Measurements from ENCODE around the gene LEMD2. TPM values are rescaled to one million over a fixed set of nuclear protein-coding genes. Genes with fewer than 3 reads are reported as not detected.

The LEMD2 gene
- total RNA-seq, 1 experiment from 2014 or later: 62.9 TPM

DNA sequence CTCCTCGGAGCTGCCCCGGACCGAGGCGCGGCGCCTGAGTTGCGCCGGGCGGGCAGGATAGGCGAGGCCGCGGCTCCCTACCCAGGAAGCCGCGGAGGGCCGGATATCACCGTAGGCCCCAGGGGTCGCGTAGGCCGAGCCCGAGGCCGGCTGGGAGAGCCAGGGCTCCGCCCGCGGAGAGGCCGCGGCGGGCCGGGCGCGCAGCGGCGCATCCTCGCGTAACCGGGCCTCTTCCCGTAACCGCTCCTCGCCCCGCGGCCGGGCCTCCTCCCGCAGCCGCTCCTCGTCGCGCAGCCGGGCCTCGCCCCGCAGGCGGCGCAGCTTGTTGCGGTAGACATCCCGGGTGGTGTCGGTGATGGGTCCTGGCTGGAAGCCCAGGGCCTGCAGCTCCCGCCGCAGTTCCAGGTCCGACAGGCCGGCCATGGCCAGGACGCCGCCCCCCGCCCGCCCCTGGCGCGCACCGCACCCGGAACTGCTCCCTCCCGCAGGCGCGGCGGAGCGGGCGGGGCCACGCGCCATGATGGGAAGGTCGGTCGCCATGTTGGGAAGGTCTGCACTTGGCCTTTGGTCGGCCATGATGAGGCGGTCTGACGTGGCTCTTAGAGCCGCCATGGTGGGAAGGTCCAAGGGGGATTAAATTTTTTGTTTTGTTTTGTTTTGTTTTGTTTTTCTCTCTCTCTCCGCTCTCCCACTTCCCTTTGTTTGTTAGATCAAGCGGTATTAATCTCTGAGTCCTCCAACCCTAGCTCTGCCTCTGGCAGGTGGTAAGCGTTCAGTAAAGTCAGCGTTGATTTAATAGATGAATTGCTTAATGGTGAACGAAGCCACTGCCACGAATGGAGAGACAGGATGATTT lies at the start of gene LEMD2 (continued):
- TF ChIP-seq, protein P1, sequence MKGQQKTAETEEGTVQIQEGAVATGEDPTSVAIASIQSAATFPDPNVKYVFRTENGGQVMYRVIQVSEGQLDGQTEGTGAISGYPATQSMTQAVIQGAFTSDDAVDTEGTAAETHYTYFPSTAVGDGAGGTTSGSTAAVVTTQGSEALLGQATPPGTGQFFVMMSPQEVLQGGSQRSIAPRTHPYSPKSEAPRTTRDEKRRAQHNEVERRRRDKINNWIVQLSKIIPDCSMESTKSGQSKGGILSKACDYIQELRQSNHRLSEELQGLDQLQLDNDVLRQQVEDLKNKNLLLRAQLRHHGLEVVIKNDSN (CRISPR knock-in tag; IDR thresholded peaks at IDR 0.05): no peak
- TF ChIP-seq ELF4 (CRISPR knock-in tag; IDR thresholded peaks at IDR 0.05; ENCODE audit: low read depth) (0 out of 2 replicates have a peak, but pooled peaks have one; percentile 40), JAZF1 (CRISPR knock-in tag; IDR thresholded peaks at IDR 0.05) (no peak), EMX1 (CRISPR knock-in tag; IDR thresholded peaks at IDR 0.05) (peak; percentile 80; the same call in 1 of the 2 replicates), ZNF263 (CRISPR knock-in tag; IDR thresholded peaks at IDR 0.05; ENCODE audit: low read depth) (no peak), FOXK1 (CRISPR knock-in tag; IDR thresholded peaks at IDR 0.05) (peak; percentile 38; the same call in 1 of the 2 replicates), KAT7 (CRISPR knock-in tag; IDR thresholded peaks at IDR 0.05; ENCODE audit: borderline replicate concordance) (peak; percentile 39; the same call in 1 of the 2 replicates), ZNF232 (CRISPR knock-in tag; IDR thresholded peaks at IDR 0.05) (no peak; the same call in 1 of the 2 replicates), ZNF317 (CRISPR knock-in tag; IDR thresholded peaks at IDR 0.05; ENCODE audit: borderline replicate concordance, low read depth) (no peak), SP1 (CRISPR knock-in tag; conservative IDR thresholded peaks at IDR 0.05) (peak; percentile 97), ETV6 (CRISPR knock-in tag; IDR thresholded peaks at IDR 0.05) (peak; percentile 61; the same call in 1 of the 2 replicates), SMAD3 (CRISPR knock-in tag; IDR thresholded peaks at IDR 0.05; ENCODE audit: borderline replicate concordance) (no peak), SOX15 (CRISPR knock-in tag; IDR thresholded peaks at IDR 0.05) (no peak), OVOL2 (CRISPR knock-in tag; IDR thresholded peaks at IDR 0.05; ENCODE audit: borderline replicate concordance) (no peak)
- TF ChIP-seq, protein P2, sequence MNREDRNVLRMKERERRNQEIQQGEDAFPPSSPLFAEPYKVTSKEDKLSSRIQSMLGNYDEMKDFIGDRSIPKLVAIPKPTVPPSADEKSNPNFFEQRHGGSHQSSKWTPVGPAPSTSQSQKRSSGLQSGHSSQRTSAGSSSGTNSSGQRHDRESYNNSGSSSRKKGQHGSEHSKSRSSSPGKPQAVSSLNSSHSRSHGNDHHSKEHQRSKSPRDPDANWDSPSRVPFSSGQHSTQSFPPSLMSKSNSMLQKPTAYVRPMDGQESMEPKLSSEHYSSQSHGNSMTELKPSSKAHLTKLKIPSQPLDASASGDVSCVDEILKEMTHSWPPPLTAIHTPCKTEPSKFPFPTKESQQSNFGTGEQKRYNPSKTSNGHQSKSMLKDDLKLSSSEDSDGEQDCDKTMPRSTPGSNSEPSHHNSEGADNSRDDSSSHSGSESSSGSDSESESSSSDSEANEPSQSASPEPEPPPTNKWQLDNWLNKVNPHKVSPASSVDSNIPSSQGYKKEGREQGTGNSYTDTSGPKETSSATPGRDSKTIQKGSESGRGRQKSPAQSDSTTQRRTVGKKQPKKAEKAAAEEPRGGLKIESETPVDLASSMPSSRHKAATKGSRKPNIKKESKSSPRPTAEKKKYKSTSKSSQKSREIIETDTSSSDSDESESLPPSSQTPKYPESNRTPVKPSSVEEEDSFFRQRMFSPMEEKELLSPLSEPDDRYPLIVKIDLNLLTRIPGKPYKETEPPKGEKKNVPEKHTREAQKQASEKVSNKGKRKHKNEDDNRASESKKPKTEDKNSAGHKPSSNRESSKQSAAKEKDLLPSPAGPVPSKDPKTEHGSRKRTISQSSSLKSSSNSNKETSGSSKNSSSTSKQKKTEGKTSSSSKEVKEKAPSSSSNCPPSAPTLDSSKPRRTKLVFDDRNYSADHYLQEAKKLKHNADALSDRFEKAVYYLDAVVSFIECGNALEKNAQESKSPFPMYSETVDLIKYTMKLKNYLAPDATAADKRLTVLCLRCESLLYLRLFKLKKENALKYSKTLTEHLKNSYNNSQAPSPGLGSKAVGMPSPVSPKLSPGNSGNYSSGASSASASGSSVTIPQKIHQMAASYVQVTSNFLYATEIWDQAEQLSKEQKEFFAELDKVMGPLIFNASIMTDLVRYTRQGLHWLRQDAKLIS (CRISPR knock-in tag; IDR thresholded peaks at IDR 0.05; ENCODE audit: borderline replicate concordance): no peak
- TF ChIP-seq, protein P3, sequence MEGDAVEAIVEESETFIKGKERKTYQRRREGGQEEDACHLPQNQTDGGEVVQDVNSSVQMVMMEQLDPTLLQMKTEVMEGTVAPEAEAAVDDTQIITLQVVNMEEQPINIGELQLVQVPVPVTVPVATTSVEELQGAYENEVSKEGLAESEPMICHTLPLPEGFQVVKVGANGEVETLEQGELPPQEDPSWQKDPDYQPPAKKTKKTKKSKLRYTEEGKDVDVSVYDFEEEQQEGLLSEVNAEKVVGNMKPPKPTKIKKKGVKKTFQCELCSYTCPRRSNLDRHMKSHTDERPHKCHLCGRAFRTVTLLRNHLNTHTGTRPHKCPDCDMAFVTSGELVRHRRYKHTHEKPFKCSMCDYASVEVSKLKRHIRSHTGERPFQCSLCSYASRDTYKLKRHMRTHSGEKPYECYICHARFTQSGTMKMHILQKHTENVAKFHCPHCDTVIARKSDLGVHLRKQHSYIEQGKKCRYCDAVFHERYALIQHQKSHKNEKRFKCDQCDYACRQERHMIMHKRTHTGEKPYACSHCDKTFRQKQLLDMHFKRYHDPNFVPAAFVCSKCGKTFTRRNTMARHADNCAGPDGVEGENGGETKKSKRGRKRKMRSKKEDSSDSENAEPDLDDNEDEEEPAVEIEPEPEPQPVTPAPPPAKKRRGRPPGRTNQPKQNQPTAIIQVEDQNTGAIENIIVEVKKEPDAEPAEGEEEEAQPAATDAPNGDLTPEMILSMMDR (IDR thresholded peaks at IDR 0.05): no peak
- TF ChIP-seq, protein P4, sequence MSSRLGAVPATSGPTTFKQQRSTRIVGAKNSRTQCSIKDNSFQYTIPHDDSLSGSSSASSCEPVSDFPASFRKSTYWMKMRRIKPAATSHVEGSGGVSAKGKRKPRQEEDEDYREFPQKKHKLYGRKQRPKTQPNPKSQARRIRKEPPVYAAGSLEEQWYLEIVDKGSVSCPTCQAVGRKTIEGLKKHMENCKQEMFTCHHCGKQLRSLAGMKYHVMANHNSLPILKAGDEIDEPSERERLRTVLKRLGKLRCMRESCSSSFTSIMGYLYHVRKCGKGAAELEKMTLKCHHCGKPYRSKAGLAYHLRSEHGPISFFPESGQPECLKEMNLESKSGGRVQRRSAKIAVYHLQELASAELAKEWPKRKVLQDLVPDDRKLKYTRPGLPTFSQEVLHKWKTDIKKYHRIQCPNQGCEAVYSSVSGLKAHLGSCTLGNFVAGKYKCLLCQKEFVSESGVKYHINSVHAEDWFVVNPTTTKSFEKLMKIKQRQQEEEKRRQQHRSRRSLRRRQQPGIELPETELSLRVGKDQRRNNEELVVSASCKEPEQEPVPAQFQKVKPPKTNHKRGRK (CRISPR knock-in tag; IDR thresholded peaks at IDR 0.05; ENCODE audit: borderline replicate concordance): no peak
- TF ChIP-seq, protein P5, sequence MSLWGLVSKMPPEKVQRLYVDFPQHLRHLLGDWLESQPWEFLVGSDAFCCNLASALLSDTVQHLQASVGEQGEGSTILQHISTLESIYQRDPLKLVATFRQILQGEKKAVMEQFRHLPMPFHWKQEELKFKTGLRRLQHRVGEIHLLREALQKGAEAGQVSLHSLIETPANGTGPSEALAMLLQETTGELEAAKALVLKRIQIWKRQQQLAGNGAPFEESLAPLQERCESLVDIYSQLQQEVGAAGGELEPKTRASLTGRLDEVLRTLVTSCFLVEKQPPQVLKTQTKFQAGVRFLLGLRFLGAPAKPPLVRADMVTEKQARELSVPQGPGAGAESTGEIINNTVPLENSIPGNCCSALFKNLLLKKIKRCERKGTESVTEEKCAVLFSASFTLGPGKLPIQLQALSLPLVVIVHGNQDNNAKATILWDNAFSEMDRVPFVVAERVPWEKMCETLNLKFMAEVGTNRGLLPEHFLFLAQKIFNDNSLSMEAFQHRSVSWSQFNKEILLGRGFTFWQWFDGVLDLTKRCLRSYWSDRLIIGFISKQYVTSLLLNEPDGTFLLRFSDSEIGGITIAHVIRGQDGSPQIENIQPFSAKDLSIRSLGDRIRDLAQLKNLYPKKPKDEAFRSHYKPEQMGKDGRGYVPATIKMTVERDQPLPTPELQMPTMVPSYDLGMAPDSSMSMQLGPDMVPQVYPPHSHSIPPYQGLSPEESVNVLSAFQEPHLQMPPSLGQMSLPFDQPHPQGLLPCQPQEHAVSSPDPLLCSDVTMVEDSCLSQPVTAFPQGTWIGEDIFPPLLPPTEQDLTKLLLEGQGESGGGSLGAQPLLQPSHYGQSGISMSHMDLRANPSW (CRISPR knock-in tag; conservative IDR thresholded peaks at IDR 0.05; ENCODE audit: low read depth): no peak
- TF ChIP-seq, protein P6, sequence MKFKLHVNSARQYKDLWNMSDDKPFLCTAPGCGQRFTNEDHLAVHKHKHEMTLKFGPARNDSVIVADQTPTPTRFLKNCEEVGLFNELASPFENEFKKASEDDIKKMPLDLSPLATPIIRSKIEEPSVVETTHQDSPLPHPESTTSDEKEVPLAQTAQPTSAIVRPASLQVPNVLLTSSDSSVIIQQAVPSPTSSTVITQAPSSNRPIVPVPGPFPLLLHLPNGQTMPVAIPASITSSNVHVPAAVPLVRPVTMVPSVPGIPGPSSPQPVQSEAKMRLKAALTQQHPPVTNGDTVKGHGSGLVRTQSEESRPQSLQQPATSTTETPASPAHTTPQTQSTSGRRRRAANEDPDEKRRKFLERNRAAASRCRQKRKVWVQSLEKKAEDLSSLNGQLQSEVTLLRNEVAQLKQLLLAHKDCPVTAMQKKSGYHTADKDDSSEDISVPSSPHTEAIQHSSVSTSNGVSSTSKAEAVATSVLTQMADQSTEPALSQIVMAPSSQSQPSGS (CRISPR knock-in tag; IDR thresholded peaks at IDR 0.05; ENCODE audit: borderline replicate concordance, low read depth): no peak
- TF ChIP-seq, protein P7, sequence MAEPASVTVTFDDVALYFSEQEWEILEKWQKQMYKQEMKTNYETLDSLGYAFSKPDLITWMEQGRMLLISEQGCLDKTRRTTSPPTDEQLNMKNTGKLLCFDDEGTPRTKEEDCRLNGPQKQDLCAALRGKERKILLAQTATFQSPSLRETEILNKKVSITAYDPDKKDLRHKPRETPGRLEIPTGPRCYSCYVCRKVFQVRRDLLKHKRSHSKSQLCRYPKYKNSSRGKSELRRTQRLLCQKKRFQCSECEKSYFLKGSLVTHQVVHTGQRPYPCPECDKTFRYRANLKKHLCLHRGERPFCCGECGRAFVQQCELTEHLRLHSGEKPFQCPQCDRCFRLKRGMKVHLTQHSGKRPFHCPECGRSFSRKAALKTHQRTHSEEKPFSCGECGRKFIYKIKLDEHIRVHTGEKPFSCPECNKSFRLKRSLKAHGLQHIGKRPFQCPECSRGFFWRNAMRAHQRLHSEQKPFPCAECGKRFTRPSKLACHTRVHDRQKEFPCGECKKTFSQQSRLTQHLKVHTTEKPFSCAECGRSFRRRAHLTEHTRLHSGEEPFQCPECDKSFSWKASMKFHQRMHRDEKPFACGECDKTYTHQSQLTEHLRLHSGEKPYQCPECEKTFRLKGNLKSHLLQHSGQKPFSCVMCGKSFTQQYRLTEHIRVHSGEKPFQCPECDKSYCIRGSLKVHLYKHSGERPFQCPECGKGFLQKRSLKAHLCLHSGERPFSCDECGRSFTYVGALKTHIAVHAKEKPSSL (CRISPR knock-in tag; conservative IDR thresholded peaks at IDR 0.05): no peak
- TF ChIP-seq, protein P8, sequence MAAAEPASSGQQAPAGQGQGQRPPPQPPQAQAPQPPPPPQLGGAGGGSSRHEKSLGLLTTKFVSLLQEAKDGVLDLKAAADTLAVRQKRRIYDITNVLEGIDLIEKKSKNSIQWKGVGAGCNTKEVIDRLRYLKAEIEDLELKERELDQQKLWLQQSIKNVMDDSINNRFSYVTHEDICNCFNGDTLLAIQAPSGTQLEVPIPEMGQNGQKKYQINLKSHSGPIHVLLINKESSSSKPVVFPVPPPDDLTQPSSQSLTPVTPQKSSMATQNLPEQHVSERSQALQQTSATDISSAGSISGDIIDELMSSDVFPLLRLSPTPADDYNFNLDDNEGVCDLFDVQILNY (CRISPR knock-in tag; IDR thresholded peaks at IDR 0.05): peak; percentile 81; the same call in 1 of the 2 replicates

All from WTC11 (cell line).